Fibroblast of pulmonary artery (primary cell): Measurements from ENCODE around the gene IFT20.
A peak's percentile ranks its signal among the peaks of the same experiment; 100 is the strongest.

Source experiments
- DNase-seq: peaks from one replicate; pipeline ENCODE4 v3.0.0-alpha.2; 2010; ENCODE audit warnings: low read depth
- H3K4me3 ChIP-seq: replicated peaks from 2 replicates; pipeline ENCODE4 v1.5.1; 2011; ENCODE audit warnings: low read depth, mild to moderate bottlenecking, control low read depth, low read length, moderate library complexity
- TF ChIP-seq, protein P1 (sequence below): IDR thresholded peaks from 2 replicates; pipeline ENCODE4 v1.5.1; 2011; ENCODE audit warnings: mild to moderate bottlenecking, control low read depth, low read length, inconsistent platforms; ENCODE audit errors: missing control alignments

IFT20 gene, protein sequence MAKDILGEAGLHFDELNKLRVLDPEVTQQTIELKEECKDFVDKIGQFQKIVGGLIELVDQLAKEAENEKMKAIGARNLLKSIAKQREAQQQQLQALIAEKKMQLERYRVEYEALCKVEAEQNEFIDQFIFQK

DNA sequence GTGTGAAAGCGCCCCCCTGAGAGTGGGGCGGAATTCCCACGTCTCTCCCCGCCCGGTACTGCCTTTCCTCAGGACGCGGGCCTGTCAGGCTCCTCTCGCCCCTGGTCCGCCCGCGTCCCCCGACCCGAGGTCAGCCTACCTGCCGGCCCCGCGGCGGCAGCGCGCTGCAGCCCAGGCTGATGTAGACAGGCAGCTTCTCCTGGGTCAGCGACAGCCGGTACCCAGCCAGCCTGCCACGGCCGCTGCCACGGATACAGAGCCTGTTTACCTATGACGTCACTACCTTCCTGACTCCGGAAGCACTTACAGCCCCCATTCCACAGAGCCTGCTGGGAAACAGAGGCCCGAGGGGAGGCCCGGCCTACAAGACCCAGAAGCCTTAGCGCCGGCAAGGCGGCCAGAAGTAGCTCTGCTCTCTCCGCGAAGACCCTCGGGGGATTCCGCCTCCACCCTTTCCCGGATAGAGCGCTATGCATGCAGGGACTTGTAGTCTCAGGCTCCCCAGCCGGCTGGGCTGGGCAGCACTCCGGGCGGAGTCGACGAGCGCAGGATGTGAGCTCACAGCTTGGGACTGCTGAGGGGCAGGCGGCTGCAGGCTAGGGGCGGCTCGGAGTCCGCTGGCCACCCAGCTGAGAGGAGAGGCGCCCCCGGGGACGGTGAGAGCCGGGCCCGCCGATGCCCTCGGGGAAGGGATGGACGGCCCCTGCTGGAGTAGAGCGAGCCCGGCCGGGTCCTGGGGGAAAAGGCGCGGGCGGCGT lies at the start of gene IFT20, which contains the start of gene TNFAIP1:
TSS of gene IFT20 (minus strand) at position 272 of the 758 bp plus-strand sequence. CDS start 3,487 bp downstream, outside the sequence.
TSS of gene TNFAIP1 (plus strand) at position 561 of the 758 bp plus-strand sequence. CDS start 3,761 bp downstream, outside the sequence.
- peak within 1 kb of the TSS; percentile 97 for H3K4me3 ChIP-seq
- TF ChIP-seq, protein P1, sequence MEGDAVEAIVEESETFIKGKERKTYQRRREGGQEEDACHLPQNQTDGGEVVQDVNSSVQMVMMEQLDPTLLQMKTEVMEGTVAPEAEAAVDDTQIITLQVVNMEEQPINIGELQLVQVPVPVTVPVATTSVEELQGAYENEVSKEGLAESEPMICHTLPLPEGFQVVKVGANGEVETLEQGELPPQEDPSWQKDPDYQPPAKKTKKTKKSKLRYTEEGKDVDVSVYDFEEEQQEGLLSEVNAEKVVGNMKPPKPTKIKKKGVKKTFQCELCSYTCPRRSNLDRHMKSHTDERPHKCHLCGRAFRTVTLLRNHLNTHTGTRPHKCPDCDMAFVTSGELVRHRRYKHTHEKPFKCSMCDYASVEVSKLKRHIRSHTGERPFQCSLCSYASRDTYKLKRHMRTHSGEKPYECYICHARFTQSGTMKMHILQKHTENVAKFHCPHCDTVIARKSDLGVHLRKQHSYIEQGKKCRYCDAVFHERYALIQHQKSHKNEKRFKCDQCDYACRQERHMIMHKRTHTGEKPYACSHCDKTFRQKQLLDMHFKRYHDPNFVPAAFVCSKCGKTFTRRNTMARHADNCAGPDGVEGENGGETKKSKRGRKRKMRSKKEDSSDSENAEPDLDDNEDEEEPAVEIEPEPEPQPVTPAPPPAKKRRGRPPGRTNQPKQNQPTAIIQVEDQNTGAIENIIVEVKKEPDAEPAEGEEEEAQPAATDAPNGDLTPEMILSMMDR: no peak

DNA sequence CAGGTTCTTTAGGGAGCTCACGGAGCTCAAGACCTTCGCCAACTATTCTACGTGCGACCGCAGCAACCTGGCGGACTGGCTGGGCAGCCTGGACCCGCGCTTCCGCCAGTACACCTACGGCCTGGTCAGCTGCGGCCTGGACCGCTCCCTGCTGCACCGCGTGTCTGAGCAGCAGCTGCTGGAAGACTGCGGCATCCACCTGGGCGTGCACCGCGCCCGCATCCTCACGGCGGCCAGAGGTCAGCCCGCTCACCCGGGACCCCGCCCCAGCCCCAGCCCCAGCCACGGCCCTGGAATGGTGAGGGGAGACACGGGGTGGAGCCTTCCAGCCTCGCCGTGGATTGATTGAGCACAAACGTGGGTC lies 49.7 kb upstream of the IFT20 start:
- TF ChIP-seq, protein P1: no peak
- no peak overlapping the region for H3K4me3 ChIP-seq
- DNase-seq: no peak

More for the DNA sequence above, at the start of gene IFT20, which contains the start of gene TNFAIP1:
- DNase-seq: peak; percentile 100

DNA sequence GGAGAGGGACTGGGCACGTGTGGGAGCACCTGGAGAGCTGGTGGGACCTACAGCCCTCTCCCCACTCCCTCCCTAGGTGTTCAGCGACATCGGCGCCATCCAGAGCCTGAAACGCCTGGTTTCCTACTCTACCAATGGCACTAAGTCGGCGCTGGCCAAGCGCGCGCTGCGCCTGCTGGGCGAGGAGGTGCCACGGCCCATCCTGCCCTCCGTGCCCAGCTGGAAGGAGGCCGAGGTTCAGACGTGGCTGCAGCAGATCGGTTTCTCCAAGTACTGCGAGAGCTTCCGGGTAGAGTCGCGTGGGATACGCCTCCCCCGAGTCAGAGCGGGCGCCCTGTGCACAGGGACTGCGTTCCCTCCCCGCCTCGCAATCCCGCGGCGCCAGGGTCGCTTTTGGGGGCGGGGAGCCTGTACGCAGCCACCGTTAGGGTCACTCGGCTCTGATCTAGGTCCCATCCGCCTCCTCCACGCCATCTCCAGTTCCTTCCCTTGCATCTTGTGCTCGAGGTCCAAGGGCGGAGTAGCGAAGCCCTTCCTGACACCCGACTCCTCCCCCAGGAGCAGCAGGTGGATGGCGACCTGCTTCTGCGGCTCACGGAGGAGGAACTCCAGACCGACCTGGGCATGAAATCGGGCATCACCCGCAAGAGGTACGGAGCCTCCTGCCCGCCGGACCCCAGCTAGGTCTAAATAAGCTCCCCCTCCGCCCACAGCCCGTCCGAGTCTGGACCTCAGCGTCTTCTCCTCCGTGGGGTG lies 49.2 kb upstream of the IFT20 start:
- no peak for DNase-seq
- TF ChIP-seq, protein P1: no peak
- H3K4me3 ChIP-seq: no peak overlapping the region

DNA sequence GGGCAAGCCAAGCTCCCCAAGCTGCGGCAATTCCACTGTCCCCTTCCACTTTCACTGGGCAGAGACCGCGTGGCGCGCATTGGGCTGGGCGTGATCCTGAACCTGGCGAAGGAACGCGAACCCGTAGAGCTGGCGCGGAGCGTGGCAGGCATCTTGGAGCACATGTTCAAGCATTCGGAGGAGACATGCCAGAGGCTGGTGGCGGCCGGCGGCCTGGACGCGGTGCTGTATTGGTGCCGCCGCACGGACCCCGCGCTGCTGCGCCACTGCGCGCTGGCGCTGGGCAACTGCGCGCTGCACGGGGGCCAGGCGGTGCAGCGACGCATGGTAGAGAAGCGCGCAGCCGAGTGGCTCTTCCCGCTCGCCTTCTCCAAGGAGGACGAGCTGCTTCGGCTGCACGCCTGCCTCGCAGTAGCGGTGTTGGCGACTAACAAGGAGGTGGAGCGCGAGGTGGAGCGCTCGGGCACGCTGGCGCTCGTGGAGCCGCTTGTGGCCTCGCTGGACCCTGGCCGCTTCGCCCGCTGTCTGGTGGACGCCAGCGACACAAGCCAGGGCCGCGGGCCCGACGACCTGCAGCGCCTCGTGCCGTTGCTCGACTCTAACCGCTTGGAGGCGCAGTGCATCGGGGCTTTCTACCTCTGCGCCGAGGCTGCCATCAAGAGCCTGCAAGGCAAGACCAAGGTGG lies 46.0 kb upstream of the IFT20 start:
- no peak overlapping the region for H3K4me3 ChIP-seq
- DNase-seq: no peak
- TF ChIP-seq, protein P1: peak; percentile 8

DNA sequence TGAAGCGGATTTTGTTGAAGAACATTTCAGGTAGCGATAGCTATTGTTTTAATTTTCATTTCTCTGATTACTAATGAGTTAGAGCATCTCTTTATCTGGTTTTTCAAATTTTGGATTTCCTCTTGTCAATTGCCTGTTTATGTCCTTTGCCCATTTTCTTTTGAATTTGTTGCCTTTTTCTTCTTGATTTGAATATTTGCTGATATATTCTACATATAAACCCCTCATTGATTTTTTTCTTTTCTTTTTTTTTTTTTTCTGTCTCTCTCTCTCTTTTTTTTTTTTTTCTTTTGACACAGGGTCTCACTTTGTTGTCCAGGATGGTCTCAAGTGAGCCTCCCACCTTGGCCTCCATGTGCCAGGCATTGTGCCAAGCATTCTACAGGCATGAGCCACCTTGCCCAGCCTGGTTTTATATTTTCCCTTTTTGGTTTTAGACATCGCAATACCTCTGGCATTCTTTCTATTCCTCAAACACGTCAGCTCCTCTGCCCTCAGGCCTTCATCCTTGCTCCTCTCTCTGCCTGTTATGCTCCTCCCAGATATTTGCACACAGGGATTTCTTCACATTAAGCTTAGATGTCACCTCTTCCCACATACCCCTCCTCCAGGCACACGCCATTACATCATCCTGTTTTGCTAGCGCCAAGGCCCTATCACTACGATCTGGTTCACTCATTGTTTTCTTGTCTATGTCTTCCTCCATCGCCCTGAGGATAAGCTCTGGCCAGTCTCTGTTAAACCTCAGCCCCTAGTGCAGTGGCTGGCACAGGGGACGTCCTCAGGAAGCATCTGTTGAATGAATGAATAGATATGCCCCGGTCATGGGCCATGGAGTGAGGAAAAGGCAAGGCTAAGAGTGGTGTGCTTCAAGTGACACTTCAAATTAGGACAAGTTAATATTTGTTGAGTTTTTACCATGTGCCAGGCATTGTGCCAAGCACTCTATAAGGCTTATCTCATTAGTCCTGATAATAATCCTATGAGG lies 44.8 kb upstream of the IFT20 start:
- no peak overlapping the region for H3K4me3 ChIP-seq
- TF ChIP-seq, protein P1: no peak

DNA sequence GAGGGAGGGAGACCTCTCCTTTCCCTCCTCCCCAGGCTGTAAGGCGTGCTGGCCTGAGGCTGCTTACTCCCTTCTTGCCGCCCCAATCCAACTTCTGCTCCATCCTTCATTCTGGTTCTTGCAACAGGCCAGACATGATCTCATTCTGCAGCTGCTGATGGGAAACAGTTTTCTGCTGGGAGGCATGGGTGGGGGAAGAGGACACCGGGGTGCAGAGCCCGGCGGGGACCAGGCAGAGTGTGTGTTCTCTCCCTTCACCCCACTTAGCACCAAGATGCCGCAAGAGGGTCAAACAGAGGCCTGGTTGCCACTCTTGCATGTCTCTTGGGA lies 37.6 kb upstream of the IFT20 start:
- TF ChIP-seq, protein P1: no peak
- H3K4me3 ChIP-seq: peak overlapping the region; percentile 60
- no peak for DNase-seq

More for the DNA sequence above, 44.8 kb upstream of the IFT20 start:
- peak; percentile 75 for DNase-seq
